OCI-LY1 (cell line): Measurements from ENCODE around the gene TSEN54.

Source experiments
- H2AFZ ChIP-seq: fragments of 200-600 bp; sonication (generic), shearing (Covaris generic); 2 replicates; pipeline ENCODE4 v1.6.0; 2014; ENCODE audit warnings: antibody characterized with exemption, mild to moderate bottlenecking, low read length
- H3F3A ChIP-seq: fragments of 200-600 bp; sonication (generic), shearing (Covaris generic); 2 replicates; pipeline ENCODE4 v1.6.0; 2014; ENCODE audit warnings: mild to moderate bottlenecking, antibody characterized with exemption, low read length, moderate library complexity; ENCODE audit not compliant: insufficient read depth
- H3K27ac ChIP-seq: fragments of 200-600 bp; sonication (generic); 2 replicates; pipeline ENCODE4 v1.5.1; 2014; ENCODE audit warnings: low read length, mixed run types, mild to moderate bottlenecking, low read depth; ENCODE audit not compliant: poor library complexity, severe bottlenecking
- H3K27me3 ChIP-seq: fragments of 200-600 bp; sonication (generic); 2 replicates; pipeline ENCODE4 v1.6.0; 2014; ENCODE audit warnings: antibody characterized with exemption, mild to moderate bottlenecking, low read length, moderate library complexity; ENCODE audit not compliant: insufficient read depth
- H3K36me3 ChIP-seq: fragments of 200-600 bp; sonication (generic); 2 replicates; pipeline ENCODE4 v1.6.1; 2014; ENCODE audit warnings: mild to moderate bottlenecking, antibody characterized with exemption, low read length, moderate library complexity, mixed read lengths; ENCODE audit not compliant: insufficient read depth
- H3K4me1 ChIP-seq: fragments of 200-600 bp; sonication (generic); 2 replicates; pipeline ENCODE4 v1.5.1; 2014; ENCODE audit warnings: mild to moderate bottlenecking, low read length, moderate library complexity; ENCODE audit not compliant: insufficient read depth, severe bottlenecking
- H3K4me2 ChIP-seq: fragments of 200-600 bp; sonication (generic), shearing (Covaris generic); 2 replicates; pipeline ENCODE4 v1.6.1; 2014; ENCODE audit warnings: low read length
- H3K4me3 ChIP-seq: fragments of 200-600 bp; sonication (generic); 2 replicates; pipeline ENCODE4 v1.5.1; 2014; ENCODE audit warnings: low read length, low read depth, mild to moderate bottlenecking, mixed read lengths; ENCODE audit not compliant: poor library complexity, severe bottlenecking
- H3K79me2 ChIP-seq: fragments of 200-600 bp; shearing (Covaris generic); 2 replicates; pipeline ENCODE4 v1.6.1; 2016; ENCODE audit warnings: mixed run types, low read length, mixed read lengths; ENCODE audit not compliant: insufficient read depth
- H3K9ac ChIP-seq: fragments of 200-600 bp; sonication (generic), shearing (Covaris generic); 2 replicates; pipeline ENCODE4 v1.6.1; 2014; ENCODE audit warnings: mild to moderate bottlenecking, low read length, mixed read lengths
- H3K9me2 ChIP-seq: fragments of 200-600 bp; sonication (generic), shearing (Covaris generic); 2 replicates; pipeline ENCODE4 v1.6.1; 2014; ENCODE audit warnings: low read depth, mild to moderate bottlenecking, low read length, mixed read lengths
- H3K9me3 ChIP-seq: fragments of 200-600 bp; shearing (Covaris generic); 2 replicates; pipeline ENCODE4 v1.6.1; 2014; ENCODE audit warnings: low read length, mixed read lengths
- H4K20me1 ChIP-seq: fragments of 200-600 bp; sonication (generic), shearing (Covaris generic); 2 replicates; pipeline ENCODE4 v1.6.0; 2016; ENCODE audit warnings: mild to moderate bottlenecking, low read length; ENCODE audit not compliant: insufficient read depth
- EZH2 ChIP-seq: fragments of 200-600 bp; sonication (generic), shearing (Covaris generic); IDR thresholded peaks from 2 replicates; pipeline ENCODE4 v1.8.0; 2017; ENCODE audit warnings: borderline replicate concordance, mixed run types, mild to moderate bottlenecking, antibody characterized with exemption, low read length, moderate library complexity, mixed read lengths
- TF ChIP-seq, protein P1 (sequence below): fragments of 200-600 bp; sonication (generic), shearing (Covaris generic); IDR thresholded peaks from 2 replicates; pipeline ENCODE4 v1.5.1; 2017; ENCODE audit warnings: mild to moderate bottlenecking, antibody characterized with exemption, low read length, moderate library complexity, mixed read lengths

Gene TSEN54

DNA sequence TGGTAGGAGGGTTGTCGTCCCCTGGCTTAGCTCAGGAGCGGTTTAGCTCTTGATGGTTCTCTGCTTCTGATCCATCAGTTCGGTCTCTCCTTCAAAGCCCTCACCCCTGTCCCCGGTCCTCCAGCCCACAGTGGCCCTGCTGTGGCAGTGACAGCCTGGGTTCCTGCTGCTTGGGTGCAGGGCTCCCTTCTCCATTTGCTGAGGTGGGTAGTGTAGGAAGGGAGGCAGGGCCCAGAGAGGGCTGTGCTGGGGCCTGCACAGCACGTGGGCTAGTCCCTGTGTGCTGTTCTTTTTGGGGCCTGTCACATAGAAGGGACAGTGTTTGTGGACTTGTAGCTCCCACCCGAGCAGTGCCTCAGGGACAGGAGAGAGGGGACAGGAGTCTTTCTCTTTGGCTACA, 41.6 kb upstream of the TSEN54 start:
- Histone ChIP-seq H3K79me2 (no peaks in the 10 kb centered on the region), H3K9me2 (no peaks in the 10 kb centered on the region), H3K36me3 (peaks cover 10% of the 10 kb centered on the region; the same call in 1 of the 2 replicates), H2AFZ (no peak overlapping the region), H3K4me1 (peaks cover 9% of the 10 kb centered on the region), H3K9ac (no peak overlapping the region), H3K27ac (no peak overlapping the region), H3K4me2 (no peak overlapping the region), H3K27me3 (no peaks in the 10 kb centered on the region), H3F3A (no peaks in the 10 kb centered on the region), H3K4me3 (no peak overlapping the region), H3K9me3 (no peaks in the 10 kb centered on the region), H4K20me1 (no peaks in the 10 kb centered on the region)
- TF ChIP-seq, protein P1, sequence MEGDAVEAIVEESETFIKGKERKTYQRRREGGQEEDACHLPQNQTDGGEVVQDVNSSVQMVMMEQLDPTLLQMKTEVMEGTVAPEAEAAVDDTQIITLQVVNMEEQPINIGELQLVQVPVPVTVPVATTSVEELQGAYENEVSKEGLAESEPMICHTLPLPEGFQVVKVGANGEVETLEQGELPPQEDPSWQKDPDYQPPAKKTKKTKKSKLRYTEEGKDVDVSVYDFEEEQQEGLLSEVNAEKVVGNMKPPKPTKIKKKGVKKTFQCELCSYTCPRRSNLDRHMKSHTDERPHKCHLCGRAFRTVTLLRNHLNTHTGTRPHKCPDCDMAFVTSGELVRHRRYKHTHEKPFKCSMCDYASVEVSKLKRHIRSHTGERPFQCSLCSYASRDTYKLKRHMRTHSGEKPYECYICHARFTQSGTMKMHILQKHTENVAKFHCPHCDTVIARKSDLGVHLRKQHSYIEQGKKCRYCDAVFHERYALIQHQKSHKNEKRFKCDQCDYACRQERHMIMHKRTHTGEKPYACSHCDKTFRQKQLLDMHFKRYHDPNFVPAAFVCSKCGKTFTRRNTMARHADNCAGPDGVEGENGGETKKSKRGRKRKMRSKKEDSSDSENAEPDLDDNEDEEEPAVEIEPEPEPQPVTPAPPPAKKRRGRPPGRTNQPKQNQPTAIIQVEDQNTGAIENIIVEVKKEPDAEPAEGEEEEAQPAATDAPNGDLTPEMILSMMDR: no peak
- no peak for TF ChIP-seq EZH2

DNA sequence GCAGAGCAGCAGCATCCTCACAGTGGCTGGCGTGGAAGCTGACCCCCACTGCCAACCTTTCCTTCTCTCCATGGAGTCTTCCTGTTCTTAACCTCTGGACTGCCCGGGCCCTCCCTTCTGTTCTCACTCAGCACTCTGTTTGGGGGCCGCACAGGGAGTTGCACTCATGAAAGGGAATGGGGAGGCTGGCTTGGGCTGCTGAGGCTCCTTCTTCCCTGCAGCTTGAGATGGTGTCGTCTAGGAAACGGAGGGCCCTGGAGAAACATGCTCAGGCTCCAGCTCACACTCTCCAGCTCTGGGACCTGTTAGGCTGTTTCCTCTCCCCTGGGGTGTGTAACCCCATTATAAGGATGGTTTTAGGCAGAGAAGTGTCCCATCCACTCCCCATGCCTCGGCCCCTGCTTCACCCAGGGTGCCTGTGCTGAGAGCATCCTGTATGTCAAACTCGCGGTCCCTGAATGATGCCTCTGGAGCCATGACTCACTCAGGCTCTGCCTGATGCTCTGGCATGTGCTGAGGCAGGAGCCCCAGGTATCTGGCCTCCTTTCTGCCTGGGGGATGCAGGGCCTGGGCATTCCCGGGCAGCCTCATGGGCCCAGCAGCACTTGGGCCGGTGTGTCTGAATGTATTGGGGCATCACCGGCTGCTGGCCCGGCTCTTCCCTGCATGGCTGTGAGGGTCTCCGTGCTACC, 41.0 kb upstream of the TSEN54 start:
- Histone ChIP-seq H3K4me2 (no peak overlapping the region), H2AFZ (no peak overlapping the region), H3F3A (no peaks in the 10 kb centered on the region), H3K9me3 (no peaks in the 10 kb centered on the region), H3K9me2 (no peaks in the 10 kb centered on the region), H4K20me1 (no peaks in the 10 kb centered on the region), H3K4me1 (peaks cover 9% of the 10 kb centered on the region), H3K27me3 (no peaks in the 10 kb centered on the region), H3K79me2 (no peaks in the 10 kb centered on the region), H3K4me3 (no peak overlapping the region), H3K36me3 (peaks cover 10% of the 10 kb centered on the region; the same call in 1 of the 2 replicates), H3K9ac (no peak overlapping the region), H3K27ac (no peak overlapping the region)
- TF ChIP-seq, protein P1: no peak
- no peak for TF ChIP-seq EZH2

DNA sequence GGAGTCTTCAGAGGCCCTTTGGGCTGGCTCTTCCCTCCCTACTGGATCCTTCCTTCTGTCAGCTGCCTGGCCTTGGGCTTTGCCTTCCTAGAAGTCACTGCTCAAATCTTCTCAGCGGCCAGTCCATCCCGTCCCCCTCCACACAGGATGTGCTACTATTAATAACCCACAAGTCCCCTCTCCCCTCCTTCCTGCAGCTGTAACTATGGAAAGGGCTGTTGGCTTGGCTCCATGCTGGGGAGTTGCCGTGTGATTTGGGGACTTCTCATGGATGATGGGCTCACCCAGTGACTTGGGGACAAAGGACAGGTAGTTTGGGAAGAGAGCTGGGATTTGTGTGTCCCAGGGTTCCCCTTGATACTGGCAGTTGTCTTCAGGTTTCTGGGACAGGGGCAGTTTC, 40.5 kb upstream of the TSEN54 start:
- Histone ChIP-seq H3K4me3 (no peak overlapping the region), H3K79me2 (no peaks in the 10 kb centered on the region), H3K9me3 (no peaks in the 10 kb centered on the region), H3K27ac (no peak overlapping the region), H3K4me2 (no peak overlapping the region), H3K27me3 (no peaks in the 10 kb centered on the region), H3K36me3 (peaks cover 10% of the 10 kb centered on the region), H2AFZ (no peak overlapping the region), H4K20me1 (no peaks in the 10 kb centered on the region), H3F3A (no peaks in the 10 kb centered on the region), H3K9ac (no peak overlapping the region), H3K9me2 (no peaks in the 10 kb centered on the region), H3K4me1 (peaks cover 9% of the 10 kb centered on the region)
- TF ChIP-seq, protein P1: no peak
- no peak for TF ChIP-seq EZH2
